GM19351 (cell line): ENCODE results near the gene SPTAN1.

ENCODE experiments used
- ATAC-seq: cut with Tn5 transposase; IDR thresholded peaks from one replicate; pipeline ENCODE4 v1.9.1; 2021; ENCODE audit warnings: mild to moderate bottlenecking, moderate library complexity; ENCODE audit not compliant: unreplicated experiment

SPTAN1 gene

DNA sequence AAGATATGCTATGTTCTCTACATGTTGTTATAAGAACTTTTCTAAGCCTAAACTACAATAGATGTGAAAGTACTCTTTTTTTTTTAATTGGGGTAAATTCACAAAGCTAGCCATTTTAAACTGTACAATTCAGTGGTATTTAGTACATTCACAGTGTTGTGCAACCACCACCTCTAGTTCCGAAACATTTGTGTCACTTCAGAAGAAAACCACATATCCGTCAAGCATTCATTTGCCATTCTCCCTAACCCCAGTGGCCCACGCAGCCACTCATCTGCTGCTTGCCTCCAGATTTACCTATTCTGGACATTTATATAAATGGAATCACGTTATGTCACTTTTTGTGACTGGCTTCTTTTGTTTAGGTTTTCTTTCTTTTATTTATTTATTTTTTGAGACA lies 43.1 kb downstream of the SPTAN1 start:
- ATAC-seq: no peak

DNA sequence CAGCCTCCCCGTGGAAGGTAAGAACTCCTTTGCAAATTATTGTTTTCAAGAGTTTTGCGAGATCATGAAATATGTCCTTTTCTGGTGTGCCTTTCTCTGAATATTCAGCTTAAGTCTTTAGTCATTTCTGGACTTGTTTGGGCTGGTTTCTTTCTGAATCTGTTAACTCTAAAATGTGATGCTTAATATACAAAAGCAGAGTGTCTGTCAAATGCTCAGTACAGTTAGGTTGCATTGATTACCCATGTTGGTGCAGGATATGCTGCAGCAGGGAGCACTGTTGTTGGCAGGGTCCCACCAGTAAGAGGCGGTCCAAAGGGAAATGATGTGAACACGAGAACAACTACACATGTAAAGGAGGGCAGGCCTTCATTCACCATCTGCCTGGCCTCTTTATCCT lies 47.7 kb downstream of the SPTAN1 start:
- no peak for ATAC-seq

GRCh38 chr9:128603697-128604096 lies 51.3 kb downstream of the SPTAN1 start:
- ATAC-seq: no peak

DNA sequence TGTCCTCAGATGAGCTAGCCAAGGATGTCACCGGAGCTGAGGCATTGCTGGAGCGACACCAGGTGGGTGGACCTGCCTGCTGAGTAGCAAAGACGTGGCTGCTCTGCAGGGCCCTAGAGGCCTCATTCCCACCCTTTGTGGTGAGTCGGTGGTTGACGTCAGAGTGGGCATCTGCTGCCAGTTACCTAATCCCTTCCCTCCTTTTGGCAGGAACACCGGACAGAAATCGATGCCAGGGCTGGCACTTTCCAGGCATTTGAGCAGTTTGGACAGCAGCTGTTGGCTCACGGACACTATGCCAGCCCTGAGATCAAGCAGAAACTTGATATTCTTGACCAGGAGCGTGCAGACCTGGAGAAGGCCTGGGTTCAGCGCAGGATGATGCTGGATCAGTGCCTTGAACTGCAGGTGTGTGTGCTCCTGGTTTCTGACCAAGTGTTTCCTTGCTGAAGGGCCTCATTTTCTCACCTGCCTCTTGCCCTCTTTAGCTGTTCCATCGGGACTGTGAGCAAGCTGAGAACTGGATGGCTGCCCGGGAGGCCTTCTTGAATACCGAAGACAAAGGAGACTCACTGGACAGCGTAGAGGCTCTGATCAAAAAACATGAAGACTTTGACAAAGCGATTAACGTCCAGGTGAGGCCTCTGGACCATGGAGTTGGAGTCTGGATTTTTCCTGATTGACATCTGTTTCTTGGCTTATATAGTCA lies 55.4 kb downstream of the SPTAN1 start:
- ATAC-seq: no peak

DNA sequence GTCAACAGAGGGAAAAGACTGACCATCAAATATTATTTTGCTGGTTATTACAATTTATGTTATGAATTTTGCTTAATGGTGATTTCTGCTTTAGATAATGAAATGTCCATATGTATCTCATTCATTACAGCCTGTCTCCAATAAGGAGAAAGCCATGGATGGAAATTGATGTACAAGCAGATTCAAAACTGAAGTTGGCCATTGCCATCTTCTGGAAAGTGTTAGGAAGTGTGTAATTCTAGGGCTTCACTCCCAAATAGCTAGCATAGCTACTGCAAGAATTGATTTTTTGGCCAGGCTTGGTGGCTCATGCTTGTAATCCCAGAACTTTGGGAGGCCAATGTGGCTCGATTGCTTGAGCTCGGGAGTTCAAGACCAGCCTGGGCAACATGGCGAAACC lies 58.5 kb downstream of the SPTAN1 start:
- ATAC-seq: no peak

DNA sequence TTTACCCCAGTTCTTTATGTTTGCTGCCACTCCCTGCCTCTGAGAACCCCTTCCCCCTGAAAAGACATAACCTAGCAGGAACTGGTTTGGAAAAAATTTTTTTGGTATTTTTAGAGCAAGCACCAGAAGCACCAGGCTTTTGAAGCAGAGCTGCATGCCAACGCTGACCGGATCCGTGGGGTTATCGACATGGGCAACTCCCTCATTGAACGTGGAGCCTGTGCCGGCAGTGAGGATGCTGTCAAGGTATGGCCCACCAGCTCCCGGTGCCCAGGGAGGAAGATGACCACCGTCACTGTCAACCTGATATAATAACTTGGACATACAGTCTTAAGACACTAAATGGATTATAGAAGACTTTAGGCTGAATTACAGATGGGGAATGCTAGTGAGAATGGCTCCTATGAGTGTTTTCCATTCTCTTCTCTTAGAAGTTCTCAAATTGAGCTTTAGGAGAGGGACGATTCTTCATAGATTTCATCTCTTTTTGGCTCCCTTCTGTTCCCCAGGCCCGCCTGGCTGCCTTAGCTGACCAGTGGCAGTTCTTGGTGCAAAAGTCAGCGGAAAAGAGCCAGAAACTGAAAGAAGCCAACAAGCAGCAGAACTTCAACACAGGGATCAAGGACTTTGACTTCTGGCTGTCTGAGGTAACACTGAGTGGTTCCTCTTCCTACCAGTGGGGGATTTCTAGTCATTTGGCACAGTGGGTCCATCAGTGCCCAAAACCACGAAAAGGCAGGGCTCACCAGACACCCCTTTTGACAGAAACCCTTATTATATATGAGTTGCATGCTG lies 59.4 kb downstream of the SPTAN1 start:
- ATAC-seq: no peak

DNA sequence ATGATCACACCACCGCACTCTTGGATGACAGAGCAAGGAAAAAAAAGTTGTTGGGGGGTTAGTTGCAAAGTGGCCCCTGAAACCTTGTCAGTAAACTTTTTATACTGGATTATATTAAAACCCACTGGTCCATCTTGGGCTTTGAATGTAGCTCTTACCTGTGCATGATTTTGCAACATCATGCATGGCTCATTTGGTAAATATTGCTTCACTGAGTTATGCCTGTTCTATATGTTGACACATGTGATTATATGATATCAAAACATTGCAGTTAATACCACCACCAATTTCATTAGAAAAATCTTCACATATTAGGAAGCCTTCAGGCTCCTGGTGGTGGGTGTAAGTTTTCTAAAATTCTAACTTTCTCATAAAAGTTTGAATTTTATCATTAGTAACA lies 62.3 kb downstream of the SPTAN1 start:
- no peak for ATAC-seq

- no peak for ATAC-seq
These were observed 63.2 kb downstream of the SPTAN1 start for GRCh38 chr9:128615571-128615970.

GRCh38 chr9:128617943-128618342 lies 65.6 kb downstream of the SPTAN1 start:
- no peak for ATAC-seq

- no peak for ATAC-seq
These were observed 66.7 kb downstream of the SPTAN1 start for GRCh38 chr9:128619127-128619526.

DNA sequence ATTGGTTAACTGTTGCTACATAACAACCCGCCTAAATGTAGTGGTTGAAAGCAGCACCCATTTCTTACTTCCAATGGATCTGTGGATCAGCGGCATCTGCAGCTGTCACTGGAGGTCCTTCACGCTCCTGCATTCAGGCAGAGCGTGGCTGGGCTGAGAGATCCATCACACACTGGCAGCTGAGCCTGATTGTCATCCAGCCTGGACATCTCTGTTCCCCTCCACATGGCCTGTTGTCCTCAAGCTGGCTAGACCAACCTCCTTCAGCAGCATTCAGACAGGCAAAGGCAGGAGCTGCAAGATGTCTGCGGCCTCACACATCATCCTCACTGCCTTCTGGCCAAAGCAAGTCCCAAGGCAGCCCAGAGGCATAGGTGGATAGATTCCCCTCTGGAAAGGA lies 67.4 kb downstream of the SPTAN1 start:
- no peak for ATAC-seq

GRCh38 chr9:128621730-128622455 lies 69.5 kb downstream of the SPTAN1 start:
- ATAC-seq: no peak

DNA sequence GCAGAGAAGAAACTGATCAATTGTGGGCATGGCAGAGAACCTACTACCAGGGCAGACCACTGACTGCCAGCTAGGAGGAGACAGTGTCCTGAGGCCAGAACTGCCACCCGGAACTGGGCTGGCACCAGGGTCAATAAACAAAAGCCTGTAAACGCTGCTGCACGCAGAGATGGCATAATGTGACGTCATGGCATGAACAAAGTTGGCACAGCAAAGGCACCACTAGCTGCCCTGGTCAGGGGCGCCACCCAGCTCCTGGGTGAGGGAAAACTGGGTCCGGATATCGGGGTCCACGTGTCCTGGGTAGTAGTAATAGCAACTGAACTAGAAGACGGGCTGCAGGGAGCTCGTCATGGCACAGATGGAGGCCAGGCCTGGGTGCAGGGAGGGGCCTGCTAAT lies 72.2 kb downstream of the SPTAN1 start:
- ATAC-seq: no peak

- ATAC-seq: no peak
These were observed 73.2 kb downstream of the SPTAN1 start for GRCh38 chr9:128625391-128626146.

GRCh38 chr9:128626181-128626580 lies 73.8 kb downstream of the SPTAN1 start:
- no peak for ATAC-seq

- no peak for ATAC-seq
These were observed 74.8 kb downstream of the SPTAN1 start for GRCh38 chr9:128627127-128627715.

DNA sequence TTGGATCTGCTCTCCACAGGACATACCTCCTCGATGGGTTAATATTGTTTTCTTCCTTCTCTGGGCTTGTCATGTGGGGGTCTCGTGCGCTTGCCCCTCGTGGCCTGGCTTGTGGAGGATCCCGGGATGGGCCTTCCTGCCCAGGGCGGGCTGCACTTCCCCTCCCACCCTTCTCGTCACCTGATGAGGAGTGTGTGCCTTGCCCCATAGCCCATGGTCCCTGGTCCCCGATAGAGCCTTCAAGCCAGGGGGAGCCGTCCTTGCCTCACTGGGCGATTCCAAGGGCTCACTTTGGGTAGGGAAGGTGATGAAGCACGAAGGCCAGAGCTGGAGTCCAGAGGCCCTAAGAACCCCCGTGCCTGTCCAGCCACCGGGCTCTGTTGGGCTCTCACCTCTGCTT lies 75.5 kb downstream of the SPTAN1 start:
- no peak for ATAC-seq

- no peak for ATAC-seq
These were observed 76.2 kb downstream of the SPTAN1 start for GRCh38 chr9:128628471-128629048.

DNA sequence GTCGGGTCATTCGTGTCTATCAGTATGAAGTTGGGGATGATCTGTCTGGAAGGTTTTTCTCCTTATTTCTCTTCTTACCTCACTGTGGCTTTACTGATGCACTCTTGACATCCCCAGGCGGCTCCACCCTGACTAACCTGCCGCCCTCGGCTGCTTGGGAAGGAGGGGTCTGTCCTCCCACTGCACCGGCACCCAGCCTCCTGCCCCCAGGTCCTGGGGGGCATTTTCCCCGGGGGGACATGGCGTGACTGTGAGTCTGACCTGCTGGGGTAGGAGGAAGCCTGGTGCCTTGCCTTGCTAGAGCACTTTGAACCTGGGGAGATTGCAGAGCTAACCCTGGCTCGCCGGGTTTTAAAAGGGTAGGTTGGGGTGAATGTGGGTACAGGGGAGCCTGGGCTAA lies 76.7 kb downstream of the SPTAN1 start:
- ATAC-seq: no peak

GRCh38 chr9:128629852-128630545 lies 77.6 kb downstream of the SPTAN1 start:
- no peak for ATAC-seq
